DMS79 treated with DMSO at 0.1 percent for 48 hours (cell line): Measurements from ENCODE around the gene ANKRD11.
"Not testable (repeated sequence)": the region's sequence is repeated elsewhere in the genome, so short reads cannot be mapped to it uniquely, and the experiment has no call there.

Experiments
- DNase-seq: peaks from one replicate; lab custom pipeline; 2025; lab: John Stamatoyannopoulos, UW

The ANKRD11 gene

GRCh38 chr16:89280546-89281188 lies 209.7 kb downstream of the ANKRD11 start:
- no peak for DNase-seq

- DNase-seq = no peak
These were observed 210.5 kb downstream of the ANKRD11 start for GRCh38 chr16:89279666-89280481.

DNA sequence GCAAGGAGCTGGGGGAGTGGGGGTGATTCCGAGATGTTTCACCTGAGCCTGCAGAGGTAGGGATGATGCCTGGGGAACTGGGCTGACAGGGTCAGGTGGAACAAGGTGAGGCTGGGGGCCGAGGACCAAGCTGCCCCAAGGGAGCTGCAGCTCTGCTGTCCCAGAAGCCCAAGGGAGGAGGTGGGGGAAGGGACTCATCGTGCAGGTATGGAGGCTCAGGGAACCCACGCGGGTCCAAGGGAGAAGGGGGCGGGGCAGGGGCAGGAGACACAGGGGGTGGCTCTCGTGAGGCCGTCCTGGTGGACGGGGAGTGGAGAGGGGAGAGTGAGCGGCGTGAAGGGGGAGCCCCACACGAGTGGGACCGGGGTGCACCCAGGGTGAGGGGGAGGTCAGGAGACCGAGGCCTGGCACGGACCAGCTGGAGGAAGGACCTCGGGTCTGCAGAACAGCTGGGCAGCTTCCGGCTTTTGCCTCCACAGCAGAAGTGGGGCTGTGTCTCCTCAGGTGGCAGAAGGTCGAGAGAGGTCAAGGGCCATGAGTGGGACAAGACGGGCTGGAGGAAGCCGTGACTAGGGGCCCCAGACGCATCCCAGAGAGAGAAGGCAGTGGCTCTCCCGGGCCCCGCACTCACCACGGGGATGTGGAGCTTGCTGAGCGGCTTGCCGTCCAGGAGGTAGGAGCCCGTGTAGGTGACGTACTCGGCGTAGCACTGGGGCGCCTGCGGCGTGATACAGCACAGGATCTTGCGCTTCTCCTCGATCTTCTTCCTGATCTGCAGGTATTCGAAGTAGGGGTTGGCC lies 211.7 kb downstream of the ANKRD11 start:
- DNase-seq = no peak

GRCh38 chr16:89277641-89278341 lies 212.6 kb downstream of the ANKRD11 start:
- no peak for DNase-seq

DNA sequence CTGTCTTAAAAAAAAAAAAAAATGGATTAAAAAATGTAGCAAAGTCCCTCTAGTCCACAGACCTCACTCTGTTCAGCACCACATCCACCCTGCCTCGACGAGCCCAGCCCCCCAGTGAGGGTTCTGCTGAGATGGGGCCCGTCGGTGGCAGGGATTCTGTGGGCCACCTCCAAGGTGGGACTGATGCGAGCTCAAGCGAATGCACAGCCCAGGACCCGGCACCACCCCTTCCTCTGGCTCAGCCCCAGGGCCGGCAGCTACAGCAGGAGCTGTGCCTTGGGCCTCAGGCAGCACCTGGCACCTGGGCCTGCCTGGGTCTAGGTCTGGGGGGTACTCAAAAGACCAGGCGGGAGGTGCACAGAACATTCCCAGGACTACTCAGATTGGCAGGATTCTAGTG lies 213.3 kb downstream of the ANKRD11 start:
- no peak for DNase-seq

DNA sequence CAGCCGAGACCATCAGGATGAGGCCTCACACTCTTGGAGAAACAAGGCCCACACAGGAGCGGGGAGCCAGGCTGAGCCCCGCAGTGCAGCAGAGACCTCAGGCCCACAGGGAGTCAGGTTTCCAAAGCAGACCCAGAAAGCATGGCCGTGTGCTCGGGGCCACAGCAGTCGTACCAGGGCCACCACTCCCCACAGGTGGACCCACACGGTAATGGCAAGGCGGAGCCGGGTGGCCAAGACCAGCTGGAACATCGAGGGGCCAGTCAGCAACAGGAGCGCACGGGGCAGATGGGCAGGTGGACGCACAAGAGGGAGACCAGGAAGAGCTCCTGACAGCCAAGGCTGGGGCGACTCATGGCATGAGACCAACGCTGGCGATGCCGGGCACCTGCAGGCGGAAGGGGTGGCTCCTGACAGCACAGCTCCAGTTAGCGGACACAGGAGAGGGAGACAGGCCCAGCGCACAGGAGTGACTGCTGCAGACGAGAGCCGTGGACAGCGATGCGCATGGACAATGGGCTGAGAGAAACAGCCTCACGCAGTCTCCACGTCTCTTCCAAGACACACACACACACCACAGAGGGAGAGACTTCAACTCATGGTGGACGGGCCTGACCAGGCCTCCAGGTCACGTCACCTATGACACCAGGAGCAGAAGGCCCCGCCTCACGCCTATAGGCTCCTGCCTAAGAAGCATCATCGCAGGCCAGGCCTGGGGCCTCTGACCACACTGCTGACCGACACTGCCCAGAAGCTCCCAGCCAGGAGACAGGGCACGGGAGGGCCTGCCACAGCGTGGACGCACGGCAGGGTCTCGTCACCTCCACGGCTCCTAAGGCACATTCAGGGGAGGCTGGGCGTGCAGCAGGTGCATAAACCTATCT lies 214.3 kb downstream of the ANKRD11 start:
- DNase-seq = no peak

DNA sequence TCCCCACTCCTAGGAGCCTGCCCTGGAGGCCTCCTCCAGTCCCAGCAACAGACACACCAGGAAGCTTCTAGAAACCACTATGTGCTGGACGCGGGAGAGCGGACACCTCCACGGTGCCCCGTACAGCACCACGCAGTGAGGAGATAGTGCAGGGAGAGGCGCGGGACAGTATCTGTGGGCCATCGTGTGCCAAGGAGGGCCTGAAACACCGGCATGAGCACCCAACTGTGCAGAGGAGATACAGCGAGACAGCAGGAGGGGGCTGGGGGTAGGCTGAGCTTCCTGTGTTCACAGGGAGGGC lies 215.1 kb downstream of the ANKRD11 start:
- DNase-seq = no peak

- no peak for DNase-seq
These were observed 215.6 kb downstream of the ANKRD11 start for GRCh38 chr16:89274561-89275283.

DNA sequence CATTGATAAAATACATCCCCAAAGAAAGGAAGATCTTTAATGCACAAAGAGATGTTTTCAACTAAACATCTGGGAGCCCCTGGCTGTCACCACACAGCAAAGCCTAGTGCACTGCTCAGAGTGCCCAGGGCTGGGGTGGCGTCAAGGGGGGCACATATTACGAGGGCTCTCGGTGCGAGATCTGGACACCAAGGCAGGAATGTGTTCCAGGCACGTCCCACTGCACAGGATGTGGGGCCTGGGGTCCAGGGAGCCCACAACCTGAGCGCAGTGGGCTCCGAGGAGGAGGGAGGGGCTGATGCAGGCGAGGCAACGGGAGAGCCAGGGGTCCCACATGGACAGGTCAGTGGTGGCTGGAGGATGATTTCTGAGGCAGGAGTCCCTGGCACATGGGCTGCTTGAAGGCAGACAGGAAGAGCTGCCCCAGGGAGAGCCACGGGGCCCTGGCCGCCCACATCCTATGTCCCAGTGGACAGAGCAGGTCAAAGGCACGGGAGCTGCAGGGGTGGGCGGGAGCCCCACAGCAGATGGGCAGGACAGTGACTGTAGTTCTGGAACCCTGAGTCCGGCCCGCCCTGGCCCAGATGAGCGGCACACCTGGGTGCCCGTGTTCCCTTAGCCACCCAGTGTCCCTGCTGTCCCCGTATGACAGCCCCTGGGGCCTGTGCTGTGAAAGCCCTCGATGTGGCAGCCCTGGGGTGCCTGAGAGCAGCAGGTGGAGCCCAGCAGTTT lies 216.5 kb downstream of the ANKRD11 start:
- no peak for DNase-seq

DNA sequence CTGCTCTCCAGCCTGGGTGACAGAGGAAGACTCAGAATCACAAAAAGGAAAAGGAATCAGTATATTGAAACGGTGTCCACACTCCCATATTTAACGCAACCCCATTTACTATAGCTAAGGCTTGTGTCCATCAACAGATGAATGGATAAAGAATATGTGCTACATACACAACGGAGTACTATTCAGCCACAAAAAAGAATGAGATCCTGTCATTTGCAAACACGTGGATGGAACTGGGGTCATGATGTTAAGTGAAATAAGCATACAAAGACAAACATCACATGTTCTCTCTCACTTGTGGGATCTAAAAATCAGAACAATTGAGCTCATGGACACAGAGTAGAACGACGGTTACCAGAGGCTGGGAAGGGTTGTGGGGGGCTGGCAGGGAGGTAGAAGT lies 217.7 kb downstream of the ANKRD11 start:
- DNase-seq = no peak

DNA sequence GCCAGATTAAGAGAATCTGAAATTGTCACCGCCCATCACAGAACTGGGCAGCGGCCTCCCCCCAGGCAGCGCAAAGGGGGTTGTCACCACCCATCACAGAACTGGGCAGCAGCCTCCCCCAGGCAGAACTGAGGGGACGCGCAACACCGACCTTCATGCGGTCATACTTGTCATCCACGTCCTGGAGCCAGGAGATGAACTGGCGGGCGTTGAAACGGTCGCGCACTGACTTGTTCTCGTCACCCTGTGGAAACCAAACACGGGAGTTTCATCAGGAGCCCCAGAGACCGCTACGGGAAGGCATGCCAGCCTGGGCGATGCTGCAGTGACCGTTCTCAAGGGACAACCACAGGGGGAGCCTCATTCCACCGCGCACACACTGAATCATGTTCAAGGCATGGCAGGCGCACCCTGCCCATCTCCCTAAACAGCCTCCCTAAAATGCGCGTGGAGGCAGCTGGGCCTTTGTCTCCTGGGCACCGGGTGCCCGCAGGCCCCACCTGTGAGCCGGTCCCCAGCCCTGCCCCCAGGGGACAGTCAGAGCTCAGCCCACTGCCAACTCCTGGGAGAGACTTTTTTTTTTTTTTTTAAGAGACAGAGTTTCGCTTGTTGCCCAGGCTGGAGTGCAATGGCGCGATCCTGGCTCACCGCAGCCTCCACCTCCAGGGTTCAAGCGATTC lies 219.6 kb downstream of the ANKRD11 start:
- no peak for DNase-seq

DNA sequence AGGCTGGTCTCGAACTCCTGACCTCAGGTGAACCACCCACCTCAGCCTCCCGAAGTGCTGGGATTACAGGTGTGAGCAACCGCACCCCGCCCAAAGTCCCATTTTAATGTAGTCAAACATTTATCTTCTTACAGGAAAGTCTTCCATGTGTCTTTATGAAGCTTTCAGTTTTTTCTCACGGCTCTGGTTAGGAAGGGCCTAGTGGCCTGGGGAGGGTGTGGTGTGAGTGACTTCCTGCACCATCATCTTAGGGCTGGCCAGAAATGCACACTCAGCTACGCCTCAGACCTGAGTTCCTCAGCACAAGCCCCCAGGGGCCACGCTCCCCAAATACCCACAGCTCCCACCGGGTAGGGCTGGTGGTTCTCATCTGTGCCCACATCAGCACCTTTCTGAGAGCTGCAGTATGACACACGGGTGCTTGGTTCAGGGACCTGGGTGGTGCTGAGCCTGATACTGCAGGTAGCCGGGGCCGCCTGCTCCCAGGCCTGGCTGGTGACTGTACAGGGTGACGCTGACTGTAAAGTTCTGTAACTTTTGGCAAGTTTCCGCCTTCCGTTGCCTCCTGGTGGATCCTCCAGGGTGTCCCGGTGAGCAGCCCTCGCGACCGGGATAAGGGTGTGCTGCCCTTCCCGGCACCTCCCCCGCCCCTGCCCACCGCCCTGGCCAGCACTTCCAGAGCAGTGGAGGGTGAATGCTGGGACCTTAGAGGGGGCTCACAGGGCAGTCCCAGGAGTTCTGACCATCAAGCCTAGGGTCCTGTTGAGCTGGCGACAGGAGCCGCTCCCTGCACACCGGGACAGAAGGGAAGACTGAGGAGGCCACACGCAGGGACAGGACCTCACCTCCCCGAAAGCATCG lies 220.3 kb downstream of the ANKRD11 start:
- no peak for DNase-seq

DNA sequence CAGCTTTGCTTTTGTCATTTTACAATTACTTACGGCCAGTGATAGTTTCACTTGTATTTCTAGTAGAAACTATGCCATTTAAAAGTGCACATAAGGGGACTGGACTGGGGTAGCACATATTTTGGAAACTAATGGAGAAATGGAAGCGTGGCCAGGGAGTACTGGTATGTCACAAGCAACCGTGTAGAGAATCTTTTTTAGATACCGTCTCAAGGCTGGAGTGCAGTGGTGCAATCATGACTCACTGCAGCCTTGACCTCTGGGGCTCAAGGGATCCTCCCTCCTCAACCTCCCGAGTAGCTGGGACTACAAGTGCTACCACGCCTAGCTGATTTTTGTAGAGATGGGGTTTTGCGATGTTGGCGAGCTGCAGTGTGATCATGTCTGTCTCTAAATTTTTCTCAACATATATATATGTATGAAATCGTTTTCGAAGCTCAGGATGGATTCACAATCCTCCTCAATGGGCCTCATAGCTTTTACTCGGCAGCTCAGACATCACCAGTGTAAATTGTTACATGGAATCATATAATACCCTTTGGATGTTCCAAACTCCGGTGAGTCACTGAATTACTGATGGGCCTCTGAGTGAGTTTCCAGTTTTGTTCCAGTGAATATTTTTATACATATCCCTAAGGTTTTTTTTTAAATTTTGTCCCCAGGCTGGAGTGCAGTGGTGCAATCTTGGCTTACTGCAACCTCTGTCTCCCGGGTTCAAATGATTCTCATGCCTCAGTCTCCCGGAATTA lies 221.2 kb downstream of the ANKRD11 start:
- no peak for DNase-seq

DNA sequence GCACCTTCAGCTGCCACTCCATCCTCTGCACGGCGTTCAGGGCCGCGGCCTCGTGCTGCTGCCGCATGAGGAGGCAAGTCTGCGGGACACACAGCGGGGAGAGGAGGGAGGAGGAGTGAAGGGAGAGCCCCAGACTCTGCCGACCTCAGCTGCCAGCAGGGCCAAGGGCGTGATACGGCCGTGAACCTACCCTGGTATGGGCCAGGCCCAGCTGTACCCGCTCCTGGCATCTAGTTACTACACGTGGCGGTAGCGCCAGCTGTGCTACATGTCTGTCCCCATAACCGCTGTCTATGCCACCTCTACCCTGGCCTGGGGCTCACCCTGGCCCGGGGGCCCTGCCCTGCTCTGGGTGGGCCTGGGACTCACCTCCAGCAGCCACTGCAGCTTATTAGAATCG lies 221.8 kb downstream of the ANKRD11 start:
- no peak for DNase-seq

GRCh38 chr16:89267746-89268145 lies 222.6 kb downstream of the ANKRD11 start:
- not testable (repeated sequence) for DNase-seq

DNA sequence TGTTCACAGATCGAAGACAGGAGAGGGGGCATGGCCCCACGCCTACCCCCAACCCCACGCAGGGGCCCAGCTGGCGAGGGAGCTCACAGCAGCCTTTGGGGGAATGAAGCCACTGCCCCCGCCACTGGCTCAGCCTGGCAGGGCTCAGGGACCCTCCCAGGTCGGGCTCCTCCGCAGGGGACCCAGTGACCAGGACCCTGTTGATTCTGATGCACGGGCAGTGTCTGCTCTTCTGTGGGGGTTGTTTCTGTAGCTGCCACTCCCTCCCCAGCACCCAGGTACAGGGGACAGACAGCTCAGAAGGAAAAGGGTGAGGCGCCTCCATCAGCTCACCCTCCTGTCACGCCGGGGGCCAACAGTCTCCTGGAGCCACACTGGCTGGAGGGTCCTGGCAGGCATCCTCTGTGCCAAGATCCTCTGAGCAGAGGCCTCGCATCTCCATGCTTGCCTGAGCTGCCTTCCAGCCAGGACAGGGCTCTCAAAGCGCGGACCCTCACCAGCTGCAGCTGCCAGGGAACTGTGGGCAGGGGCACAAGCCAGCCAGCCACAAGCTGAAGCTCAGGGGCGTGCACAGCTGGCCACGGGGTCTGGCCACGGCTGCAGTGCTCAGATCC lies 223.7 kb downstream of the ANKRD11 start:
- no peak for DNase-seq

DNA sequence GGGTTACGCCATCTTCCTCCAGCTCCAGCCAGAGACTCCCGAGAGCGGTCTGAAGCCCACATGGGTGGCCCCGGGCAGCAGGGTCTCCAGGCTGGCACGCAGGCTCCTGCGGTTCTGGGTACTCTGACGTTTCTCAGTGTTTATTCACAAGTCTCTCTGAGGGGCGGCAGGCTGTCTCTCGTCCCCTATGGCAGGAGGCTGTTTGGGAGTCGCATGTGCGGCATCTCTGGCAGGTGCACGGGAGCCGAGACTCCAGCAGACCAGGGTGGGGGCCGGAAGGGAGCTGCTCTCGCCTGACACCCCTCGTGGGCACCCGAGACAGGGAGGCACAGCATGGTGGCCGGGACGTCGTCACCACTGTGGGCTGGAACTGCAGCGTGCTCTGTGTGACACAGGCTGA lies 224.7 kb downstream of the ANKRD11 start:
- DNase-seq = no peak
